ENCODE measurements around the gene TRIM5. TPM values are rescaled to one million over a fixed set of nuclear protein-coding genes. Genes with fewer than 3 reads are reported as not detected.

TRIM5 gene
- total and polyA plus RNA-seq, 9 of the 15 experiments (the other 6 are each of a cell fraction or from before 2014, with no cell fraction given), result 7.7 to 20.8 (median 15.0) TPM

GRCh38 chr11:5684646-5685362, at the start of gene TRIM5 (continued):
- TF ChIP-seq ZC3H8 (IDR thresholded peaks at IDR 0.05), result no peak
- TF ChIP-seq ATF3 (IDR thresholded peaks at IDR 0.05), result peak; percentile 70
- no peak; the same call in 1 of the 2 replicates for TF ChIP-seq ATF3 (CRISPR knock-in tag; conservative IDR thresholded peaks at IDR 0.05)
- TF ChIP-seq ZMIZ1 (IDR thresholded peaks at IDR 0.05; ENCODE audit: low read depth in 2 of 2, low read length in 2 of 2), result no peak
- peak in 1 of 2 experiments; percentile 46; a peak in 2 of 4 replicates for TF ChIP-seq MLLT1 (IDR thresholded peaks at IDR 0.05)
- peak; percentile 7 for TF ChIP-seq ZFP36 (IDR thresholded peaks at IDR 0.05; ENCODE audit: low read depth, low read length, partially characterized antibody)
- TF ChIP-seq CTBP1 (IDR thresholded peaks at IDR 0.05; ENCODE audit: borderline replicate concordance), result peak; percentile 70
- TF ChIP-seq ZNF324 (CRISPR knock-in tag; IDR thresholded peaks at IDR 0.05), result no peak
- TF ChIP-seq HDAC8 (tag; IDR thresholded peaks at IDR 0.05), result no peak
- no peak for TF ChIP-seq POLR3A (IDR thresholded peaks at IDR 0.05; ENCODE audit: borderline replicate concordance, extremely low read depth, insufficient read depth, insufficient read length)
- TF ChIP-seq PHF8 (IDR thresholded peaks at IDR 0.05; ENCODE audit: borderline replicate concordance, low read length), result peak; percentile 71; the same call in 1 of the 2 replicates

All from K562 (cell line).